GM23248 (cell line): ENCODE data around the gene ZNF624. TPM values are rescaled to one million over a fixed set of nuclear protein-coding genes. Genes with fewer than 3 reads are reported as not detected.
"Not testable (repeated sequence)": the region's sequence is repeated elsewhere in the genome, so short reads cannot be mapped to it uniquely, and the experiment has no call there.

ENCODE experiments used
- DNase-seq: peaks from one replicate; pipeline ENCODE4 v3.0.0-alpha.2; 2015
- H2AFZ ChIP-seq: fragments of 200-600 bp; sonication (generic); 2 replicates; pipeline ENCODE4 v1.6.1; 2016; ENCODE audit warnings: antibody characterized with exemption
- H3F3A ChIP-seq: fragments of 200-600 bp; sonication (generic); 2 replicates; pipeline ENCODE4 v1.6.1; 2016; ENCODE audit warnings: mild to moderate bottlenecking, antibody characterized with exemption, mixed run types; ENCODE audit not compliant: insufficient read depth
- H3K27ac ChIP-seq: fragments of 200-600 bp; sonication (generic); 2 replicates; pipeline ENCODE4 v1.5.1; 2016; ENCODE audit warnings: mild to moderate bottlenecking
- H3K27me3 ChIP-seq: fragments of 200-600 bp; sonication (generic); replicated peaks from 2 replicates; pipeline ENCODE4 v1.6.1; 2016; ENCODE audit warnings: mild to moderate bottlenecking; ENCODE audit not compliant: insufficient read depth
- H3K36me3 ChIP-seq: fragments of 200-600 bp; sonication (generic); 2 replicates; pipeline ENCODE4 v1.6.1; 2016; ENCODE audit warnings: low read depth, mild to moderate bottlenecking
- H3K4me1 ChIP-seq: fragments of 200-600 bp; sonication (generic); 2 replicates; pipeline ENCODE4 v1.6.1; 2016; ENCODE audit warnings: mild to moderate bottlenecking; ENCODE audit not compliant: insufficient read depth
- H3K4me2 ChIP-seq: fragments of 200-600 bp; sonication (generic); one replicate; pipeline ENCODE4 v1.6.1; 2016; ENCODE audit warnings: mild to moderate bottlenecking; ENCODE audit not compliant: unreplicated experiment
- H3K4me3 ChIP-seq: fragments of 200-600 bp; sonication (generic); 2 replicates; pipeline ENCODE4 v1.5.1; 2016; ENCODE audit warnings: mild to moderate bottlenecking
- H3K79me2 ChIP-seq: fragments of 200-600 bp; sonication (generic); 2 replicates; pipeline ENCODE4 v1.6.1; 2016; ENCODE audit warnings: mild to moderate bottlenecking; ENCODE audit not compliant: insufficient read depth
- H3K9ac ChIP-seq: fragments of 200-600 bp; sonication (generic); 2 replicates; pipeline ENCODE4 v1.6.1; 2016; ENCODE audit warnings: mild to moderate bottlenecking
- H3K9me2 ChIP-seq: fragments of 200-600 bp; sonication (generic); 2 replicates; pipeline ENCODE4 v1.6.1; 2016; ENCODE audit warnings: mixed run types, mild to moderate bottlenecking, moderate library complexity; ENCODE audit not compliant: insufficient read depth
- H3K9me3 ChIP-seq: fragments of 200-600 bp; sonication (generic); one replicate; pipeline ENCODE4 v1.6.1; 2017; ENCODE audit warnings: low read depth
- H4K20me1 ChIP-seq: fragments of 200-600 bp; sonication (generic); 2 replicates; pipeline ENCODE4 v1.6.0; 2016; ENCODE audit not compliant: insufficient read depth
- EZH2 ChIP-seq: fragments of 200-600 bp; sonication (generic); IDR thresholded peaks from 2 replicates; pipeline ENCODE4 v1.6.1; 2018; ENCODE audit warnings: antibody characterized with exemption, mild to moderate bottlenecking; ENCODE audit not compliant: insufficient read depth, poor library complexity, severe bottlenecking
- EZH2phosphoT487 ChIP-seq: fragments of 200-600 bp; sonication (generic); IDR thresholded peaks from 2 replicates; pipeline ENCODE4 v1.6.1; 2018; ENCODE audit warnings: antibody characterized with exemption, moderate library complexity, mild to moderate bottlenecking, low read depth; ENCODE audit not compliant: insufficient read depth
- WGBS, 2 experiments: methylation state at CpG; one replicate each; pipeline ENCODE4 v1.1.6; 2015 to 2017; ENCODE audit warnings: low lambda C conversion rate in 2 of 2, low coverage in 1 of 2; ENCODE audit errors: missing lambda C conversion rate in 2 of 2; 5-methylcytosine and 5-hydroxymethylcytosine counted together
- in situ Hi-C: fragments of 300-500 bp; cut with MboI; formaldehyde crosslinking; loops from 2 replicates; pipeline ENCODE4 v1.15.0; 2020
- polyA plus RNA-seq: library from polyadenylated mRNA; unstranded; fragments of >200 nt; fragmentation: Nextera tagmentation; extraction: Ambion mirVana; gene quantifications from 2 replicates; pipeline ENCODE4 v1.2.1, GENCODE V29; 2016
- total RNA-seq: library from RNA; depleted of rRNA; stranded (reverse); fragments of >200 nt; shearing (Covaris generic); gene quantifications from 2 replicates; pipeline ENCODE4 v1.2.3, GENCODE V29; 2014

ZNF624 gene
- total and polyA plus RNA-seq, 2 experiments from 2014 or later = 1.8 to 3.1 TPM

- H4K20me1 ChIP-seq, H3K9me2 ChIP-seq, H3K9me3 ChIP-seq, H2AFZ ChIP-seq, in situ Hi-C loops, H3K27me3 ChIP-seq, H3K9ac ChIP-seq, DNase-seq, H3K27ac ChIP-seq, H3K36me3 ChIP-seq, H3K4me2 ChIP-seq, H3F3A ChIP-seq, H3K4me3 ChIP-seq, H3K79me2 ChIP-seq, H3K4me1 ChIP-seq: not testable (repeated sequence)
- 71 to 72% methylated on average over 44 of the region's 44 CpGs for WGBS, 2 experiments
These were observed 29.9 kb upstream of the ZNF624 start for GRCh38 chr17:16683290-16684138.

DNA sequence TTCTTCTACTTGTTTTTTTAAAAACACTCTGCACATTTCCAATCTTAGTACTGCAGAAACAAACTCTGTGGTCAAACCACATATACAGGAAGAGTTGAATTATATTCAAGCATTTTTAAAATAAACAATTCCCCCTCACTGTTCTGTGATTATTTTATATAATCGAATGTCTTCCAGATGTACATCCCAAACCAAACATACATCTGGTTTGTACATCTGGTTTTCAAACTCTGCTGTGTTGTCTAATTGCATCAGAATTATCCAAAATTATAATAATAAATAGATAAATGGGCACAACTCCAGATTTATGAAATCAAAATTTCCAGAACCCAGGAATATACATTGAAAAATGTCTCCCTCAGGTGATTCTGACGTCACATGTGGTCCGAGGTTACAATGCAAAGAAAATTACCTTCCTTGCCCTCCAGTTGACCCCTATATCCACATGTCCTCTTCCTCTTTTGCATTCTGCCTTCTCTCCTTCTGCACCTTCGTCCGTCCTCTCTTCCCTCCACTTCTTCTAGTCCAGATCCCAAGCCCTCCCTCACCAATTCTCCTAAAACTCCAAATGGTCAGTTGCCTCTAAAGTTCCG, 23.1 kb upstream of the ZNF624 start:
- H3K9me2 ChIP-seq = no peaks in the 10 kb centered on the region
- 58 to 66% methylated on average over 6 of the region's 6 CpGs for WGBS, 2 experiments
- no peak for TF ChIP-seq EZH2phosphoT487
- no peak for TF ChIP-seq EZH2
- no peak for DNase-seq
- H4K20me1 ChIP-seq = no peaks in the 10 kb centered on the region
- no peak overlapping the region for H3K27ac ChIP-seq
- no peaks in the 10 kb centered on the region for H3K4me1 ChIP-seq
- H3K4me3 ChIP-seq = no peak overlapping the region
- in situ Hi-C loops = no loop called here
- no peaks in the 10 kb centered on the region for H3K9me3 ChIP-seq
- no peak overlapping the region for H3K4me2 ChIP-seq
- no peak overlapping the region for H2AFZ ChIP-seq
- no peaks in the 10 kb centered on the region for H3F3A ChIP-seq
- no peaks in the 10 kb centered on the region; the same call in 1 of the 2 replicates for H3K27me3 ChIP-seq
- H3K36me3 ChIP-seq = no peaks in the 10 kb centered on the region
- no peak overlapping the region for H3K9ac ChIP-seq
- H3K79me2 ChIP-seq = no peaks in the 10 kb centered on the region

GRCh38 chr17:16666907-16667636, 13.4 kb upstream of the ZNF624 start:
- H4K20me1 ChIP-seq, H3F3A ChIP-seq, H3K9ac ChIP-seq, H3K36me3 ChIP-seq, H3K27ac ChIP-seq, H3K9me3 ChIP-seq, H3K4me1 ChIP-seq, in situ Hi-C loops, H3K79me2 ChIP-seq, H3K9me2 ChIP-seq: not testable (repeated sequence)
- Histone ChIP-seq H3K27me3 (peaks cover 17% of the 10 kb centered on the region), H3K4me3 (peak overlapping the region; percentile 60), H3K4me2 (peak overlapping the region; percentile 35), H2AFZ (peak overlapping the region; percentile 38; the same call in 1 of the 2 replicates)
- 3 to 5% methylated on average over 35 to 42 of the region's 61 CpGs for WGBS, 2 experiments
- DNase-seq = peak; percentile 28

DNA sequence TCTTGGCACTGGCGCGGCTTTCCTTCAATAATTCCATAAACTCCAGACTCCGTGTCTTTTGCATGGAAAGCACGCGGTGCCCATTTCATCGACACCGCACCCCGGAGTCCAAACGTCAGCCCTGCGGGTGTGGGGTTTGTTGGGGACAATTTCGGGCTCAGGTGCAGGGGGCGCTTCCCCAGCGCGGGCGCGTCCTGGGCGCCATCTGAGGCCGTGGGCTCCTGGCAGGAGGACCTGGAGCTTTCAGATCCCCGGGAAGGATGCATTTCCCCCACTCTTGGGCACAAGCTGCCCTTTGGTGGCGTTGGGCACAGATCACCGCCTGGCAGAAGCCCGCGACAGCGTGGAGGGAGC, 12.9 kb upstream of the ZNF624 start:
- H3K36me3 ChIP-seq, H3K79me2 ChIP-seq, in situ Hi-C loops, H3K27ac ChIP-seq, H4K20me1 ChIP-seq, H3K9me2 ChIP-seq, H3K4me1 ChIP-seq, H3F3A ChIP-seq, H2AFZ ChIP-seq, H3K9ac ChIP-seq, DNase-seq, H3K9me3 ChIP-seq: not testable (repeated sequence)
- Histone ChIP-seq H3K4me3 (peak overlapping the region; percentile 60), H3K4me2 (peak overlapping the region; percentile 35), H3K27me3 (peaks cover 17% of the 10 kb centered on the region)
- 69 to 75% methylated on average over 23 to 24 of the region's 24 CpGs for WGBS, 2 experiments
